ENCODE data around the gene DEFB132. TPM values are rescaled to one million over a fixed set of nuclear protein-coding genes. Genes with fewer than 3 reads are reported as not detected.

Gene DEFB132
- total and polyA plus RNA-seq, 2 of the 13 experiments (the other 11 are each of a cell fraction or from before 2014, with no cell fraction given): not detected

DNA sequence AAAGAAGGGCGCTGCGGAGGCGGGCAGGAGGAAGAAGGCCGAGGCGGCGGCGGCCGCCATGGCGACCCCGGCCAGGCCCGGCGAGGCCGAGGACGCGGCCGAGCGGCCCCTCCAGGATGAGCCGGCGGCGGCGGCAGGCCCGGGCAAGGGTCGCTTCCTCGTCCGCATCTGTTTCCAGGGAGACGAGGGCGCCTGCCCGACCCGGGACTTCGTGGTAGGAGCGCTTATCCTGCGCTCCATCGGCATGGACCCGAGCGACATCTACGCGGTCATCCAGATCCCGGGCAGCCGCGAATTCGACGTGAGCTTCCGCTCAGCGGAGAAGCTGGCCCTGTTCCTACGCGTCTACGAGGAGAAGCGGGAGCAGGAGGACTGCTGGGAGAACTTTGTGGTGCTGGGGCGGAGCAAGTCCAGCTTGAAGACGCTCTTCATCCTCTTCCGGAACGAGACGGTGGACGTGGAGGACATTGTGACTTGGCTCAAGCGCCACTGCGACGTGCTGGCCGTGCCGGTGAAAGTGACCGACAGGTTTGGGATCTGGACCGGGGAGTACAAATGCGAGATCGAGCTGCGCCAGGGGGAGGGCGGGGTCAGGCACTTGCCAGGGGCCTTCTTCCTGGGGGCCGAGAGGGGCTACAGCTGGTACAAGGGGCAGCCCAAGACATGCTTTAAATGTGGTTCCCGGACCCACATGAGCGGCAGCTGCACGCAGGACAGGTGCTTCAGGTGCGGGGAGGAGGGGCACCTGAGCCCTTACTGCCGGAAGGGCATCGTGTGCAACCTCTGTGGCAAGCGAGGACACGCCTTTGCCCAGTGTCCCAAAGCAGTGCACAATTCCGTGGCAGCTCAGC, 40.6 kb downstream of the DEFB132 start (continued):
- TF ChIP-seq RFXANK (CRISPR knock-in tag; IDR thresholded peaks at IDR 0.05): peak; percentile 55; the same call in 1 of the 2 replicates
- TF ChIP-seq SRSF9 (IDR thresholded peaks at IDR 0.05; ENCODE audit: borderline replicate concordance, insufficient read depth, low read depth, low read length, poor library complexity, severe bottlenecking): no peak
- TF ChIP-seq ZNF558 (CRISPR knock-in tag; IDR thresholded peaks at IDR 0.05; ENCODE audit: borderline replicate concordance): no peak
- TF ChIP-seq, protein P1, sequence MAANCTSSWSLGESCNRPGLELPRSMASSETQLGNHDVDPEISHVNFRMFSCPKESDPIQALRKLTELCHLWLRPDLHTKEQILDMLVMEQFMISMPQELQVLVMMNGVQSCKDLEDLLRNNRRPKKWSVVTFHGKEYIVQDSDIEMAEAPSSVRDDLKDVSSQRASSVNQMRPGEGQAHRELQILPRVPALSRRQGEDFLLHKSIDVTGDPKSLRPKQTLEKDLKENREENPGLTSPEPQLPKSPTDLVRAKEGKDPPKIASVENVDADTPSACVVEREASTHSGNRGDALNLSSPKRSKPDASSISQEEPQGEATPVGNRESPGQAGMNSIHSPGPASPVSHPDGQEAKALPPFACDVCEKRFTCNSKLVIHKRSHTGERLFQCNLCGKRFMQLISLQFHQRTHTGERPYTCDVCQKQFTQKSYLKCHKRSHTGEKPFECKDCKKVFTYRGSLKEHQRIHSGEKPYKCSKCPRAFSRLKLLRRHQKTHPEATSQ (CRISPR knock-in tag; IDR thresholded peaks at IDR 0.05; ENCODE audit: borderline replicate concordance): 0 out of 2 replicates have a peak, but pooled peaks have one; percentile 79
- no peak for TF ChIP-seq NFKBIZ (CRISPR knock-in tag; IDR thresholded peaks at IDR 0.05)
- no peak; the same call in 1 of the 2 replicates for TF ChIP-seq MIXL1 (CRISPR knock-in tag; IDR thresholded peaks at IDR 0.05)
- TF ChIP-seq MYC (CRISPR knock-in tag; IDR thresholded peaks at IDR 0.05; ENCODE audit: borderline replicate concordance): peak; percentile 70
- no peak; the same call in 1 of the 2 replicates for TF ChIP-seq ZNF784 (CRISPR knock-in tag; IDR thresholded peaks at IDR 0.05; ENCODE audit: borderline replicate concordance)
- TF ChIP-seq, protein P2, sequence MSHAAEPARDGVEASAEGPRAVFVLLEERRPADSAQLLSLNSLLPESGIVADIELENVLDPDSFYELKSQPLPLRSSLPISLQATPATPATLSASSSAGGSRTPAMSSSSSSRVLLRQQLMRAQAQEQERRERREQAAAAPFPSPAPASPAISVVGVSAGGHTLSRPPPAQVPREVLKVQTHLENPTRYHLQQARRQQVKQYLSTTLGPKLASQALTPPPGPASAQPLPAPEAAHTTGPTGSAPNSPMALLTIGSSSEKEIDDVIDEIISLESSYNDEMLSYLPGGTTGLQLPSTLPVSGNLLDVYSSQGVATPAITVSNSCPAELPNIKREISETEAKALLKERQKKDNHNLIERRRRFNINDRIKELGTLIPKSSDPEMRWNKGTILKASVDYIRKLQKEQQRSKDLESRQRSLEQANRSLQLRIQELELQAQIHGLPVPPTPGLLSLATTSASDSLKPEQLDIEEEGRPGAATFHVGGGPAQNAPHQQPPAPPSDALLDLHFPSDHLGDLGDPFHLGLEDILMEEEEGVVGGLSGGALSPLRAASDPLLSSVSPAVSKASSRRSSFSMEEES (CRISPR knock-in tag; IDR thresholded peaks at IDR 0.05): peak; percentile 65; the same call in 1 of the 2 replicates
- TF ChIP-seq HNRNPLL (IDR thresholded peaks at IDR 0.05; ENCODE audit: low read depth, low read length, poor library complexity, severe bottlenecking): peak; percentile 58
- TF ChIP-seq, protein P3, sequence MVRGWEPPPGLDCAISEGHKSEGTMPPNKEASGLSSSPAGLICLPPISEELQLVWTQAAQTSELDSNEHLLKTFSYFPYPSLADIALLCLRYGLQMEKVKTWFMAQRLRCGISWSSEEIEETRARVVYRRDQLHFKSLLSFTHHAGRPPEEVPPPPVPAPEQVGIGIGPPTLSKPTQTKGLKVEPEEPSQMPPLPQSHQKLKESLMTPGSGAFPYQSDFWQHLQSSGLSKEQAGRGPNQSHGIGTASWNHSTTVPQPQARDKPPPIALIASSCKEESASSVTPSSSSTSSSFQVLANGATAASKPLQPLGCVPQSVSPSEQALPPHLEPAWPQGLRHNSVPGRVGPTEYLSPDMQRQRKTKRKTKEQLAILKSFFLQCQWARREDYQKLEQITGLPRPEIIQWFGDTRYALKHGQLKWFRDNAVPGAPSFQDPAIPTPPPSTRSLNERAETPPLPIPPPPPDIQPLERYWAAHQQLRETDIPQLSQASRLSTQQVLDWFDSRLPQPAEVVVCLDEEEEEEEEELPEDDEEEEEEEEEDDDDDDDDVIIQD (CRISPR knock-in tag; IDR thresholded peaks at IDR 0.05; ENCODE audit: low read depth): no peak
- TF ChIP-seq ZNF572 (CRISPR knock-in tag; IDR thresholded peaks at IDR 0.05): no peak
- TF ChIP-seq BRF2 (CRISPR knock-in tag; IDR thresholded peaks at IDR 0.05): 0 out of 2 replicates have a peak, but pooled peaks have one; percentile 10
- TF ChIP-seq, protein P4, sequence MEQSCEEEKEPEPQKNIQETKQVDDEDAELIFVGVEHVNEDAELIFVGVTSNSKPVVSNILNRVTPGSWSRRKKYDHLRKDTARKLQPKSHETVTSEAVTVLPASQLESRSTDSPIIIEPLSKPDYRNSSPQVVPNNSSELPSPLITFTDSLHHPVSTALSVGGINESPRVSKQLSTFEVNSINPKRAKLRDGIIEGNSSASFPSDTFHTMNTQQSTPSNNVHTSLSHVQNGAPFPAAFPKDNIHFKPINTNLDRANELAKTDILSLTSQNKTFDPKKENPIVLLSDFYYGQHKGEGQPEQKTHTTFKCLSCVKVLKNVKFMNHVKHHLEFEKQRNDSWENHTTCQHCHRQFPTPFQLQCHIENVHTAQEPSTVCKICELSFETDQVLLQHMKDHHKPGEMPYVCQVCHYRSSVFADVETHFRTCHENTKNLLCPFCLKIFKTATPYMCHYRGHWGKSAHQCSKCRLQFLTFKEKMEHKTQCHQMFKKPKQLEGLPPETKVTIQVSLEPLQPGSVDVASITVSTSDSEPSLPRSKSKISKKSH (CRISPR knock-in tag; IDR thresholded peaks at IDR 0.05; ENCODE audit: borderline replicate concordance): no peak; the same call in 1 of the 2 replicates
- TF ChIP-seq HOXA9 (CRISPR knock-in tag; IDR thresholded peaks at IDR 0.05; ENCODE audit: borderline replicate concordance): peak; percentile 66; the same call in 1 of the 2 replicates
- no peak; the same call in 1 of the 2 replicates for TF ChIP-seq E2F2 (CRISPR knock-in tag; IDR thresholded peaks at IDR 0.05; ENCODE audit: borderline replicate concordance)
- no peak for TF ChIP-seq SMARCE1 (IDR thresholded peaks at IDR 0.05; ENCODE audit: borderline replicate concordance)
- no peak; the same call in 1 of the 2 replicates for TF ChIP-seq ZFP36L1 (CRISPR knock-in tag; IDR thresholded peaks at IDR 0.05)

All from HepG2 (cell line).